ENCODE results near the gene NACC2.

DNA sequence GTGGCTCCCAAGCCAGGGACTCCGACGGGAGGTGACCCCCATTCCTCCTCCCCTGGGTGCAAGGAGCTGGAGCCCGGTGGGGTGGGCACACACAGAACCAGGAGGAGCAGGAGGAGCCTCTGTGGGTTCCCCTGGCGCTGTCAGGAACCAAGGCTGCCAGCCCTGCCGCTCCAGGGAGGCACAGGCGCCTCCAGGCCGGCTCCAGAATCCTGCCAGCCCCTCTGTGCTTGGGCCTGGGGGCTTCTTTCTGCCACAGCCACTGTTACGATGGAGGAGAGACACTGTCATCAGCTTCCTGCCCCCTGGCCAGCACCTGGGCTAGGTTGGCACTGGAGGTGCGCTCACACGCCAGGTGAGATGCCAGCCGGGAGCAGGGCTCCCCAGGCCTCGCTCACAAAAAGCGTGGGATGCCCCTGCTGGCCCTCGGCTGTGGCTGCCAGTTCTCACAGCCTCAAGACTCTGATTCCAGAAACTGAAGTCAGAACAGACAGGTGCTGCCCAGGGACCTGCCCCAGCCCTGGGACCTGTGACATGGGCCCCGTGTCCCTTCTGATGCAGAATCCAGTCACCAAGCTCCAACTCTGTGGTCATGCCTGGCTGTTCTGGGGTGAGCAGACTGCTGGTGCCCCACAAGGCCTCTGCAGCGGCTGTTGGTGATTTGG, 96.5 kb downstream of the NACC2 start:
- TF ChIP-seq EZH2 (IDR thresholded peaks at IDR 0.05; ENCODE audit: borderline replicate concordance, insufficient read depth, low read depth, low read length, poor library complexity, severe bottlenecking) (no peak), CTCF (IDR thresholded peaks at IDR 0.05) (no peak)
